ENCODE data around the gene SMIM35.

Gene SMIM35

DNA sequence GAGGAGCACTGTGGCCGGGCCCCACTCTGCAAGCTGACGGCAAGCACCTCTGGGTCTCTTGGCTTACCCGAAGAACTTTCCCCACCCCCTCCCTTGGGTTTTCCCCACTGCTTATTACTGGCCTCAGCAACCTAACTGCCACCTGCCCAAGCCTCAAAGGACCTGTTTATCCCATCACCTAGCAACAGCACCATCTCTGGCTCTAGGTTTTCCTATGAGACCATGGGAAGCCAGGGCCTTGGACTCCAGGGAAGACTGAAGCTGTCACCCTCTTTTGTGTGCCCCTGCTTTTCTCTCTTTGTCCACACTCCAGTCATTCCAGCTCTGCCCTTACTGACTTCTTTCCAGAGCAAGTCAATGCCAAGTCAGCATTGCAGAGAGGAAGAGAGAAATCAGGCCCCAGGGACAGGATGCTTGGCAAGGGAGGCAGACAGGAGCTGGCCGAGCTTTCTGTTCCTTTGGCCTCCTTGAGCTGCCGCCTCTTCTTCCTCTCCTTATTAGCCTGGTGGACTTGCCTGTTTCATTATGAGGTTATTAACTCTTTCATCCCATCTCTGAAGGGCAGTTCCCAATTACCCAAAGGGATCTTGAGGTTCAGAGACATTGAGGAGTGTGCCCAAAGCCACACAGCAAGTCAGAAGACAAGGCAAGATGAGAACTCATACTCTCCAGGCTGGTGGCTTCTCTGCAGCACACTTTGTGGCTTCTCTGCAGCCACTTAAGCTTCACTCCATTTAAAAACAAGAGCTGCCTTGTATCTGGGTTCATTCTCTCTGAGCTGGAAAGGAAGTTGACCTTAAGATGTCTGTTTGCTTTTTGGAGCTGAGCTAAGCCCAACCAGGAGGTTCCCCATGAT lies at the start of gene SMIM35:
TSS of gene SMIM35 (minus strand) at position 51 of the 856 bp plus-strand sequence. CDS start 206 bp downstream, outside the sequence.
- ATAC-seq (replicated peaks), result peak in 1 of 2 donors; percentile 45
- DNase-seq, result no peak
- Mint-ChIP-seq H3K36me3 (peaks cover 17 to 18% of the 10 kb centered on the region in 2 donors), H3K27ac (no peak within 1 kb of the TSS), H3K4me1 (peaks cover 16% of the 10 kb centered on the region in 2 donors), H3K9me3 (peaks cover 9 to 17% of the 10 kb centered on the region in 2 donors), H3K4me3 (no peak within 1 kb of the TSS), H3K27me3 (no peaks in the 10 kb centered on the region)

GRCh38 chr11:118136341-118136740 lies 49.6 kb upstream of the SMIM35 start:
- Mint-ChIP-seq H3K4me1 (no peaks in the 10 kb centered on the region), H3K27me3 (peaks cover 43 to 56% of the 10 kb centered on the region in 2 donors), H3K36me3 (no peaks in the 10 kb centered on the region), H3K9me3 (no peaks in the 10 kb centered on the region), H3K4me3 (no peak overlapping the region), H3K27ac (no peak overlapping the region)
- no peak for ATAC-seq (replicated peaks)
- no peak for DNase-seq

DNA sequence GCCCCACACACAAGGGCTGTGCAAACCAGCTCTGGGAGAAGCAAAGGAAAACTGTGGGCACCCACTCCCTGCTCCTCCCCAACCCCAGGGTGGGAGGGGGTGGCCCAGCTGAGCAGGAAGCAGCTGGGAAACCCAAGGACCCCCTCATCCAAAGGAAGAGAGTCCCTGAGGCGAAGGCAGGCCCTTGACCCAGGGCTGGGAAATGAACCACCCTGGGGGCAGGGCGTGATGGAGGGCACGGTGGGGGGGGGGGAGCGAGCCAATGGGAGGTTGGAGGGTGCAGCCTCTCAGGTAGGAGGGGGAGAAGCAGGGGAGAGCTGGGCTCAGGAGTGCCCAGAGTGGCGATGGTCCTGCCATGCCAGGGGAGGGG lies 49.0 kb upstream of the SMIM35 start:
- peaks cover 39 to 57% of the 10 kb centered on the region in 2 donors for H3K27me3 Mint-ChIP-seq
- DNase-seq (no peak), ATAC-seq (replicated peaks) (no peak)
- no peak overlapping the region for H3K4me3 Mint-ChIP-seq
- no peaks in the 10 kb centered on the region for H3K36me3 Mint-ChIP-seq
- no peaks in the 10 kb centered on the region for H3K9me3 Mint-ChIP-seq
- H3K27ac Mint-ChIP-seq, result no peak overlapping the region
- no peaks in the 10 kb centered on the region for H3K4me1 Mint-ChIP-seq

GRCh38 chr11:118135051-118135795 lies 48.5 kb upstream of the SMIM35 start:
- H3K27me3 Mint-ChIP-seq, result peaks cover 34 to 54% of the 10 kb centered on the region in 2 donors
- H3K9me3 Mint-ChIP-seq, result no peaks in the 10 kb centered on the region
- no peaks in the 10 kb centered on the region for H3K36me3 Mint-ChIP-seq
- ATAC-seq (replicated peaks) (no peak), DNase-seq (no peak)
- no peak overlapping the region for H3K27ac Mint-ChIP-seq
- H3K4me3 Mint-ChIP-seq, result no peak overlapping the region
- H3K4me1 Mint-ChIP-seq, result no peaks in the 10 kb centered on the region

DNA sequence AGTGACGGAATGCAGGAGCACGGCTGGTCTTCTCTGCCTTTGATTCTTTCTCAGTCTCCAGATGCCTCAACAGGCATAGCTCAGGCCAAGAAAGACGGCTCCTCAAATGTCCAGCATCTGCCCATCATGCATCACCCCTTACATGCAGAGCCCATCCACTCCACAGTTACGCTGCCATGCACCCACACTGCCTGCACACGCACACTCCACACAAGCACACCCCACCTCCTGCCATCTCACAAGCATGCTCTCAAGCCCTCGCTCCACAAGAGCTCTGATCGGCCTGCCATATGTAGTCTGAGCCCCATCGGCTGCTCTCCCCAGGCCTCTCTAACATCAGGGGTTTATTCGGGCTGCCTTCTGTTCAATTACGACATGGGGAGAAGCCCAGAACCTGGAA lies 47.1 kb upstream of the SMIM35 start:
- H3K27ac Mint-ChIP-seq, result no peak overlapping the region

GRCh38 chr11:118132385-118133151 lies 45.8 kb upstream of the SMIM35 start:
- H3K36me3 Mint-ChIP-seq, result no peaks in the 10 kb centered on the region
- no peaks in the 10 kb centered on the region for H3K9me3 Mint-ChIP-seq
- H3K4me1 Mint-ChIP-seq, result no peaks in the 10 kb centered on the region
- DNase-seq, result no peak
- H3K27ac Mint-ChIP-seq, result no peak overlapping the region
- ATAC-seq (replicated peaks), result no peak
- no peak overlapping the region for H3K4me3 Mint-ChIP-seq
- H3K27me3 Mint-ChIP-seq, result peaks cover 30 to 49% of the 10 kb centered on the region in 2 donors

More for the DNA sequence above, 47.1 kb upstream of the SMIM35 start:
- ATAC-seq (replicated peaks) (no peak), DNase-seq (no peak)
- Mint-ChIP-seq H3K27me3 (peaks cover 34 to 56% of the 10 kb centered on the region in 2 donors), H3K4me1 (no peaks in the 10 kb centered on the region), H3K9me3 (no peaks in the 10 kb centered on the region), H3K36me3 (no peaks in the 10 kb centered on the region), H3K4me3 (no peak overlapping the region)

- no peaks in the 10 kb centered on the region for H3K36me3 Mint-ChIP-seq
- H3K27me3 Mint-ChIP-seq, result peaks cover 24 to 32% of the 10 kb centered on the region in 2 donors
- DNase-seq (no peak), ATAC-seq (replicated peaks) (no peak)
- H3K4me3 Mint-ChIP-seq, result no peak overlapping the region
- peaks cover 0 to 2% of the 10 kb centered on the region in 2 donors for H3K4me1 Mint-ChIP-seq
- no peaks in the 10 kb centered on the region for H3K9me3 Mint-ChIP-seq
- H3K27ac Mint-ChIP-seq, result no peak overlapping the region
Measured at GRCh38 chr11:118129471-118130172, 42.9 kb upstream of the SMIM35 start.

DNA sequence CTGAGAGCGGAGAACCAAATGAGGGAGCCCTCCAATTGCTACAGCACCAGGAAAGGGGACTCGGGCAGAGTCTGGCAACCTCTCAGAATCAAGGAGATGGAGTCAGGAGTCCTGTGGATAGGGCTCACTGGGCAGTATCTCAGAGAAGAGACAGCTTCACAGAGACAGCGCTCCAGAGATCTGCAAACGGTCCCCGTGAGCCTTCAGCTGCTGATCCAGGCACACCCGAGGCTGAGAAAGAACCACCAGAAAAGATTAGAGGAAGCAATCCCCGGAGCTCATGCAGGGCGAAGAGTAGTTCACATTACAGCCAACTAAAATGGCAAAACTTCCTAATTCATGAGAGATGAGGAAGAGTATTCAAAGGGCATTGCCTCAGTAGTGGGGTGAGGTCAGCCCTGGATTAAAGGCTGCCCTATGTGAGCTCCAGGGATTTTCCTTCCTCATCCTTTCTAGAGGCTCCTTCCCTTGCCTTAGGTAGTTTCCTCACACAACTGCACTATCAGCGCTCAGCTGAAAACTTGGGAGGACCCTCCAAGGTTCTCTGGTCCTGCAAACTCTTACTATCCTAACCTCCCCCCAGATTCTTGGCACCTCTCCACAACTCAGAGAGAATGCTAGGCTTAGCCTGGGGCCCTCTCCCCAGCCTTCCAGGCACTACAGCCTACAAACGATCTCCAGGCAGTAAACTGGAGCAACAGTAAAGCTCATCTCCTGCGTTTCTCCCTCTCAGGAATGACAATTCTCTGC lies 42.1 kb upstream of the SMIM35 start:
- Mint-ChIP-seq H3K9me3 (no peaks in the 10 kb centered on the region), H3K36me3 (no peaks in the 10 kb centered on the region), H3K27ac (no peak overlapping the region), H3K4me1 (peaks cover 0 to 2% of the 10 kb centered on the region in 2 donors), H3K27me3 (peaks cover 19 to 26% of the 10 kb centered on the region in 2 donors), H3K4me3 (no peak overlapping the region)
- ATAC-seq (replicated peaks), result no peak
- DNase-seq, result no peak

GRCh38 chr11:118128310-118128709 lies 41.5 kb upstream of the SMIM35 start:
- ATAC-seq (replicated peaks), result no peak
- Mint-ChIP-seq H3K4me3 (no peak overlapping the region), H3K36me3 (no peaks in the 10 kb centered on the region), H3K27ac (no peak overlapping the region), H3K4me1 (peaks cover 0 to 2% of the 10 kb centered on the region in 2 donors), H3K27me3 (peaks cover 16 to 24% of the 10 kb centered on the region in 2 donors), H3K9me3 (no peaks in the 10 kb centered on the region)
- no peak for DNase-seq

- Mint-ChIP-seq H3K4me3 (no peak overlapping the region), H3K4me1 (peaks cover 0 to 2% of the 10 kb centered on the region in 2 donors), H3K27ac (peak overlapping the region; percentile 90), H3K9me3 (no peaks in the 10 kb centered on the region), H3K27me3 (peaks cover 16 to 22% of the 10 kb centered on the region in 2 donors), H3K36me3 (no peaks in the 10 kb centered on the region)
- peak; percentile 39 for DNase-seq
- peak; percentile 79 to 85 for ATAC-seq (replicated peaks)
Measured at GRCh38 chr11:118126082-118126838, 39.5 kb upstream of the SMIM35 start.

DNA sequence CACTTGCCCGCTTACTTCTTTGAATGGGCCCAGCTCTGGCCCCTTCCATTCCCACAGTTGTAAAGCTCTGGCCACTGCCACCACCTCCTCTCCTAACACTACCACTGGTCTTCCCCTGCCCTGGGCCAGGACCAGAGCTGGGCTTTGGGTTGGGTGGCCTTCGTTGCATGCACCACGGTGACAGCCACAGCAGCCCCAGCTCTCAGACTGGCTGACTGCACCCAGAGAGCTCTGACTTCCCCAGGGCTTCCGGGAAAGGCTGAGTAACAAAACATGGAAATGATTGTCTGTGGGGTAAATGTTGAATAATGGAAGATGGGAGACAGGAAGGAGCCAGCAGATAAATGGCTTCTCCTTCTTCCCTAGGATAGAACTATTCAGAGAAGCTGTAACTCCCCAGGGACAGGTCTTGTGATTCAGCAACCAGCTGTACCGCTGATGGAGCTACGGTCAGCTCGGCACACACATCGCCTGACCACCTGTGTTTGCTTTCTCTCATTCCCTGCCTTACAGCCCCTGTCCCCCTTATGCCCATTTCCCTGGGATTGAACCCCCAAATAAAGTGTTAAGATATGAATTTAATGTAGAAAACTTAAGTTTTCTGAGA lies 38.3 kb upstream of the SMIM35 start:
- H3K36me3 Mint-ChIP-seq, result no peaks in the 10 kb centered on the region
- peaks cover 14 to 16% of the 10 kb centered on the region in 2 donors for H3K27me3 Mint-ChIP-seq
- H3K4me3 Mint-ChIP-seq, result no peak overlapping the region
- no peak for ATAC-seq (replicated peaks)
- H3K27ac Mint-ChIP-seq, result no peak overlapping the region
- DNase-seq, result no peak
- peaks cover 0 to 1% of the 10 kb centered on the region in 2 donors for H3K9me3 Mint-ChIP-seq
- H3K4me1 Mint-ChIP-seq, result peaks cover 0 to 2% of the 10 kb centered on the region in 2 donors

GRCh38 chr11:118120793-118121192 lies 34.0 kb upstream of the SMIM35 start:
- H3K4me1 Mint-ChIP-seq, result peaks cover 10 to 26% of the 10 kb centered on the region in 2 donors
- peaks cover 0 to 11% of the 10 kb centered on the region in 2 donors for H3K27me3 Mint-ChIP-seq
- H3K9me3 Mint-ChIP-seq, result peaks cover 0 to 1% of the 10 kb centered on the region in 2 donors
- no peak for DNase-seq
- H3K36me3 Mint-ChIP-seq, result no peaks in the 10 kb centered on the region
- H3K4me3 Mint-ChIP-seq, result no peak overlapping the region
- ATAC-seq (replicated peaks), result no peak
- no peak overlapping the region for H3K27ac Mint-ChIP-seq
